Measurements from ENCODE around the gene LPCAT1.
A peak's percentile ranks its signal among the peaks of the same experiment; 100 is the strongest.
"Not testable (repeated sequence)": the region's sequence is repeated elsewhere in the genome, so short reads cannot be mapped to it uniquely, and the experiment has no call there.

Gene LPCAT1, protein sequence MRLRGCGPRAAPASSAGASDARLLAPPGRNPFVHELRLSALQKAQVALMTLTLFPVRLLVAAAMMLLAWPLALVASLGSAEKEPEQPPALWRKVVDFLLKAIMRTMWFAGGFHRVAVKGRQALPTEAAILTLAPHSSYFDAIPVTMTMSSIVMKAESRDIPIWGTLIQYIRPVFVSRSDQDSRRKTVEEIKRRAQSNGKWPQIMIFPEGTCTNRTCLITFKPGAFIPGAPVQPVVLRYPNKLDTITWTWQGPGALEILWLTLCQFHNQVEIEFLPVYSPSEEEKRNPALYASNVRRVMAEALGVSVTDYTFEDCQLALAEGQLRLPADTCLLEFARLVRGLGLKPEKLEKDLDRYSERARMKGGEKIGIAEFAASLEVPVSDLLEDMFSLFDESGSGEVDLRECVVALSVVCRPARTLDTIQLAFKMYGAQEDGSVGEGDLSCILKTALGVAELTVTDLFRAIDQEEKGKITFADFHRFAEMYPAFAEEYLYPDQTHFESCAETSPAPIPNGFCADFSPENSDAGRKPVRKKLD

DNA sequence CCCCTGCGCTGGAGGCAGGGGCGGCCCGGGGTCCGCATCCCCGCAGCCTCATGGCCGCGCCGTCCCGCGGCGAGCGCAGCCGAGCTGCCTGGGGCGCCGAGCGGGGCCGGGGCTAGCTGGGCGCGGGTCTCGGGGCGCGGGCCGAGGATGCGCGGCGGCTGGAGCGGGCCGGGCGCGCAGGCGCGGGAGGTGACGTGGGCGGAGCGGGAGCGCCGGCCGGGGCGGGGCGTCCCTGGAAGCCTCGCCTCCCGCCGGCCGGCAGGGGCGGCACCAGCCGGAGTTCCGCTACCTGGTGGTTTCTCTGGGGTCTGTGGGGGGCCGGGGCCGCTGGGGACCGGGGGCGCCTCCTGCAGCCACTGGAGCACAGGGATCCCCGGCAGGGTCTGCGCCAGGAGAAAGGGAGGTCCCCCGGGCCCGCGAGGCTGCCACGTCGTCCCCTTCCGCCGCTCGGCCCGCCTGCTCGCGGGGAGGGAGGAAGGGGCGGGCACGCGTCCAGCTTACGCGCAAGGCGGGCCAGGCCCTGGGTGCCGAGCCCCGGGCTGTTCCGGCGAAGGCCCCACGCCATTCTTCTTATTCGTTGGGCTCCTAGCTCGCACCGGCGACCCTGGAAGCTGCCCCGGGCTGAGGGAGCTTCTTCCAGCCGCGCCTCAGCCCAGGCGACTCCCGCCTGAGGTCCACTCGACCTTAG lies at the start of gene LPCAT1:
LPCAT1 (minus strand) TSS at position 168 of the 688 bp plus-strand sequence; CDS start at position 52, 116 bp downstream.
- DNase-seq (ENCODE audit: low read depth): peak; percentile 70

DNA sequence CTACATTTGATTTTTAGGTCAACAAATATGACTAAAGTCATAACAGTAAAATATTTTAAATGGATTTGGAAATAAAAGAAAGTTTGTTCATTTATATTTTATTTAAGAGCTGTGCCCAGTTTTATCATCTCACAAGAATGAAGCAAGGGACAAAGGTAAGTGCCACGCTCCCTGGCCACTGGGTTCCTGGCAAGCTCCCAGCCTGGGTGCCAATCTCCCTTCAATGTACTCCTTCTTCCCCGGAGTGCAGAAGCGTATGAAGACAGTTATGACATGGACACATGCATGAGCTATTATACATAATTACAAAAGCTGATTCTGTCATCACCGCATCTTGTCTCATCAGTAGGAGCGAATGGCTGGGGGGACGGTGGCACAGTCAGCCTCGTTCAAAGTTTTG lies 48.1 kb upstream of the LPCAT1 start:
- DNase-seq (ENCODE audit: low read depth): not testable (repeated sequence)

DNA sequence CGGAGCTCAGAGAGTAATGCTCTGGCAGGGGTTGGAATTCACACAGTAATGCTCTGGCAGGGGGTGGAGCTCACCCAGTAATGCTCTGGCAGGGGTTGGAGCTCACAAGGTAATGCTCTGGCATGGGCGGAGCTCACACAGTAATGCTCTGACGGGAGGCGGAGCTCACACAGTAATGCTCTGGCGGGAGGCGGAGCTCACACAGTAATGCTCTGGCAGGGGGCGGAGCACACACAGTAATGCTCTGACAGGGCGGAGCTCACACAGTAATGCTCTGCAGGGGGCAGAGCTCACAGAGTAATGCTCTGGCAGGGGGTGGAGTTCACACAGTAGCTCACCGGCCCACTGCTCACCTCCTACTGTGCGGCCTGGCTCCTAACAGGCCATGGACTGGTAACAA lies 47.2 kb upstream of the LPCAT1 start:
- DNase-seq (ENCODE audit: low read depth): no peak

DNA sequence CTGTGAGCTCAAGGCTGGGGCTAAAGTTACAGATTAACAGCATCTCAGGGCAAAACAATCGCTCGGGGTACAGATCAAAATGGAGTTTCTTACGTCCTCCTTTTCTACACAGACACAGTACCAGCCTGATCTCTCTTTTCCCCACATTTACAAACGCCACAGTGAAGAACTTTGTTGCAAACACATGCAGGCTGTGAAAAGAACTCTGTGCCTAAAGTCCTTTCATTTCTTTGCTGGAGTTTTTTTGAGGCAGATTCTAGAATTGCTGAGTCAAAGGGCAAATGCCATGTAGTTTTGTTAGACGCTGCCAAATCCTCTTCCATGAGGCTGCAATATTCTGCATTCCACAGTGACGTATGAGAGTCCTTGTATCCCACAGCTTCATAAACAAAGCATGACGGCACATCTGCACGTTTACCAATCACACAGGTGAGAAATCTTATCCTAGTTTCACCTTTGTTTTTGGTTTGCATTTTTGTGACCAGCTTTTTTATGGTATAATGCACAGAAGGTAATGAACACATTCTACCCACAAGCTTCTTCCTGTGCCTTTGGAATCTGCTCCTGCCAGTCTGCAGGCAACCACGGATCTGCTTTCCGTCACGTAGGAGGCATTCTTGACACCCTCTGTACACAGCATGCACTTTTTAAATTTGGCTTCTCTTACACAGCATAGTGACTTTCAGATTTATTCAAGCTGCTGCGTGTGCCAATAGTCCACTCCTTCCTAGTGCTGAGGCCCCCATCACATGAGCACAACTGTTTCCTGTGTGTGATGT lies 44.6 kb upstream of the LPCAT1 start:
- DNase-seq (ENCODE audit: low read depth): peak; percentile 93

DNA sequence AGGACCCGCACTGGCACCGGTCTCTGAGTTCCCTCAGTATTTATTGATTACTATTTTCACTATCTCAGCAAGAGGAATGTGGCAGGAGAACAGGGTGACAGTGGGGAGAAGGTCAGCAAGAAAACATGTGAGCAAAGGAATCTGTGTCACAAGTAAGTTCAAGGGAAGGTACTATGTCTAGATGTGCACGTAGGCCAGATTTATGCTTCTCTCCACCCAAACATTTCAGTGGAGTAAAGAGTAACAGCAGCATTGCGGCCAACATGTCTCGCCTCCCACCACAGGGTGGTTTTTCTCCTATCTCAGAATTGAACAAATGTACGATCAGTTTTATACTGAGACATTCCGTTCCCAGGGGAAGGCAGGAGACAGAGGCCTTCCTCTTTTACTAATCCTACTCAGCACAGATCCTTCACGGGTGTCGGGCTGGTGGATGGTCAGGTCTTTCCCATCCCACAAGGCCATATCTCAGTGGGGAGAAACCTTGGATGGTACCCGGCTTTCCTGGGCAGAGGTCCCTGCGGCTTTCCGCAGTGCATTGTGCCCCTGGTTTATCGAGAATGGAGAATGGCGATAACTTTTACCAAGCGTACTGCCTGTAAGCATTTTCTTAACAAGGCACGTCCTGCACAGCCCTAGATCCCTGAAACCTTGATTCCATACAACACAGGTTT lies 43.9 kb upstream of the LPCAT1 start:
- DNase-seq (ENCODE audit: low read depth): not testable (repeated sequence)

DNA sequence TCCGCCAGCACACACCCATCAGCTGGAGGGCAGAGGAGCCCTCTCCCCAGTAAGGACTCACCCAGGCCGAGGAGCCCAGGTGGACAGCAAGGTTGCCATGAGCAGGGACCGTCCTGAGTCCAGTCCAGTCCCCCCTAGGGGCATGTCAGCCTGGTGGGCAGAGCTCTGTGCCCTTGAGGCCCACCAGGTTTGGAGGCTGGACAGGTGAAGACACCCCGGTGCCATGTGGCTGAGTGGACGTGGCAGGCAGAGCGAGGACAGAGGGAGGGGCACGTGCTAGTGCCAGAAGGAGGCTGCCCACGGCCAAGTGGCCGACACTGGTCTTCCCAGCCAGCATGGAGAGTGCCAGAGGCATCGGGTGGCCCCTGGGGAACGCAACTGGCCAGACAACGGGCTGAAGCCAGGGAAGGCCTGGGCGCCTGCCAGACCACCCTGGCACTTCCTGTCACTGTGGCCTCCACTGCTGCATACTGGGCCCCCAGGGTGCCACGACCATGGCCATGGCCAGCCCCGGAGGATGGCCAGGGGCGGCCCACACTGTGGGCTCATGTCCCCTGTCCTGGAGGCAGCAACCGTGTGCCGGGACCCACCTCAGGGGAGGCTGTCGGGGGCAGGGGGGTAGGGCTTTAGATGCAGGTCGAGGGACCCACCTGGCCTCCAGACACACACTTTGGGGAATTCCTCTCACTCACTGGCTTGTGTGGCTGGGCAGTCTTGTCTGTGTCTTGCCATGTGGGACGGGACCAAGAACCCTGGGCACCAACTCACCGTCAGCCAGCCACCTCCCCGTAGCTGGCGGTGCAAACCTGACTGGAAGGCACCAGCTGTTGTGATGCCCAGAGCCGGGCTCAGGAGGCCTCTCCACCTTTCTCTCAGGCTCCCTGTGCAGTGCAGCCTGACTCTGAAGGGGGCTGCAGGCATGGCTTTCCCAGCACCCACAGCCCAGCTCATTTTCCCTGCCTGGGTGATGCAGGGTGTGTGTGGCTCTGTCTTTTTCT lies 42.3 kb upstream of the LPCAT1 start:
- peak; percentile 39 for DNase-seq (ENCODE audit: low read depth)

DNA sequence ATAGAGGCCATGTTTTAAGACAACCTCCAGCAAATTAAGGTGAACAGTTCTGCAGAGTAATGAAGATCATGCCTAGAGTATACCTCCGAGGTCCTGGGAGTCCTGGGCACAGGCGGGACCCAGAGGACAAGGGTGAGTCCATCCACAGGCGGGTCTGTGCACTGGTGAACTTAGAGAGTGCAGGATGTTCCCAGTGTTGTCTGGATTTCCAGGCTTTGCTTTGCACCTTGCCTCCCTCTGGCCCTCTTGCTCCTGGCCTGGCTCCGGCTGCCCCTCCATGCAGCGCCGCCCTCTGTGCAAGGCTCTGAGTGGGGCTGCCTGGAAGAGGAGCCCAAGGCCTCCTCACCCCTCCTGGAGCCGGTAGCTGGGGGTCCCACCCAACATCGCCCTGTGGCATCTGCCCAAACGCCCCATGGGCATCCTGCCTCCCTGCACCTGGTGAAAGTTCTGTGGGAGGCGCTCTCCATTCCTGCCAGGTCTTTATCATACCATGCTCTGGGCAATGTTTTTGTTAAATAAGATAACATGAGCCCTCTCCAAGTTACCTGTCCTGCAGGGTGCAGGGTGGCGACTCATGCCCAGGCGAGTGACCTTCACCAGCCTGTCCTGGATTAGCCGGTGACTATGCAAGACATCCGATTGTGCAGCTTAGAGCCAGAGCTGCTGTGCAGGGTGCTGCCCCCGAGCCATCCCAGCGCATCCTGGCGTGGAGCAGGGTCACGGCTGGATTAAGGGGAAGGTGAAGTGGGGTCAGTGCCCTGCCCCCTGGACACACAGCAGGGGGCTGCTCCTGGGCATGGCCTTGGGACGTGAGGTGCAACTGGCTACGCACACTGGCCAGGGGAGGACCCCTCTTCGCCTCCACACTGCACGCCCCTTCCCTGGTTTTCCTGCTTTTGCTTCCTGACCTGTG lies 41.3 kb upstream of the LPCAT1 start:
- no peak for DNase-seq (ENCODE audit: low read depth)

DNA sequence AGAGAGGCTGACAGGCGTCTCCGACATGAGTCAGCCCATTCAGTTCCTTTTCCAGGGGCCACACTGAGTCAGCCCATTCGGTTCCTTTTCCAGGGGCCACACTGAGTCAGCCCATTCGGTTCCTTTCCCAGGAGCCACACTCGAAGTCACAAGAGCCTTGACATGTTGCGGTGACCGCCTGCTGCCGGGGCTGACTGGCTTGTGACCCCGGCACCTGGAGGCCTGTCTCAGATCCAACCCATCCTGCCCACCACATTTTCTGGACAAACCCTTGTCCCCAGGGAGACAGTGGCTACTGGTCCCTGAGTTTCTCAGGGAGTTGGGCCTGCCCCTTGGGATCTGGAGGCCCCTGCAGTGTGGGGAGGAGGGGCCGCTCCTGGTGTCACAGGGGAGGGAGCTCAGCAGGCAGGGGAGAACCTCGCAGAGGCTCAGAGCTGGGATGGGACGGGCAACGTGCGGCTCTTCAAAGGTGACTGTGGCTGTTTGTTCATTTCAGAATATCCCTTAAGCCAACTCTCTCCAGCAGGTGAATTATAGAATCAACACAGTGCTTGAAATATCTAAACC lies 40.5 kb upstream of the LPCAT1 start:
- no peak for DNase-seq (ENCODE audit: low read depth)

DNA sequence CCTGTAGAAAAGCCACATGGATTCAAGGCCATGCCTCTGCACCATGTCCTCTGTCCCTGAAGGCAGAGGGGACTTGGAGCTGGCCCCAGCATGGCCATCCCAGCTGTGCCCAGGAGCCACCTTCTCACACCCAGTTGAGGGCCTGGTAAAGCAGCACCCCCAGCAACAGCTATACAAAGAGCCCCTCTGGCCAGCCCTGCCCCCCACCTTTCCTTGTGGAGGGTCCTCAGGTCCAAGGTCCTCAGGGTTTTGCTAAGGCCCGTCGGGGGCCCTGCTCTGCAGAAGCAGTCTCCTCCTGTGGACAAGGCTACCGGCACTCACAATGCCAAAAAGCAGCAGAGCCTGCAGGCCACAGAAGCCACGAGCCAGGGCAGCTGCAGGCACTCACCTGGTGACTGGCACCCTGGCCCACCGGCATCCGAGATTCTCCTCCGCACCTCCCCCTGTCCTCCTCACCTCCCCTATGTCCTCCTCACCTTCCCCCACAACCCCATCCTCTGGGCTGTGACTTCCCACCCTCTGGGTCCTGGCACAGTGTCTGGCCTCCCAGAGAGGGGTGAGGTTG lies 39.9 kb upstream of the LPCAT1 start:
- DNase-seq (ENCODE audit: low read depth): no peak

DNA sequence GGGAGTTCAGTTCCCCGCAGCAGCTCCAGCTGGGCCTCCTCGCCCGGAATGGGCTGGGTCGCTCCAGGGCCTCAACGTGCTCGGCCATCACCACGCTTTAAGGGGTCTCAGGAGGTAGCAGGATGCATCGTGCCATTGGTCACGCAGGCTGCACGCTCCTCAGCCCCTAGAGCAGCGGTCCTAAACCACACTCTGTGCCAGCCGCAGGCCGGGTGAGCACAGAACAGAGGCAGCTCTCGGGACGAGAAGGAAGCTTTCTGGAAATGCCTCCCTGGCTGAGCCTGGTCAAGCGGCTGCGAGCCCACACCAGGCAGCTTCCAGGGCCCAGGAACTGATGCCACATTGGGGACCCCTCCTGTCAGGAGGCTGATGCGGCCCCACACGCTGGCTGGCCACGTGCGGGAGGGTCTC lies 39.3 kb upstream of the LPCAT1 start:
- no peak for DNase-seq (ENCODE audit: low read depth)

DNA sequence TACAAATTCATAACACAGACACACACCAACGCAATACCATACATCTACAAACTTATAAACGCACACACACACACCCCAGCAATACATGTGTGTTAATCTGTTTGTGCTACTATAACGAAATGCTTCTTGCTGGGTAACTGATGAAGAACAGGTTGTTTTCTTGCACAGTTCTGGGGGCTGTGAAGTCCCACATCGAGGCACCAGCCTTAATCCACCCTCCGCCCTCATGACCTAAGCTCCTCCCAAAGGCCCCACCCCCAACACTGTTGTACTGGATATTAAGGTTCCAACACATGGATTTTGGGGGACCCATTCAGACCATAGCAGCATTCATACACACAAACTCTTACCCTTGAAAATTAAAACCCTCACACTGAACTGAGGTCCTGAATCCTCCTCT lies 38.8 kb upstream of the LPCAT1 start:
- DNase-seq (ENCODE audit: low read depth): no peak

DNA sequence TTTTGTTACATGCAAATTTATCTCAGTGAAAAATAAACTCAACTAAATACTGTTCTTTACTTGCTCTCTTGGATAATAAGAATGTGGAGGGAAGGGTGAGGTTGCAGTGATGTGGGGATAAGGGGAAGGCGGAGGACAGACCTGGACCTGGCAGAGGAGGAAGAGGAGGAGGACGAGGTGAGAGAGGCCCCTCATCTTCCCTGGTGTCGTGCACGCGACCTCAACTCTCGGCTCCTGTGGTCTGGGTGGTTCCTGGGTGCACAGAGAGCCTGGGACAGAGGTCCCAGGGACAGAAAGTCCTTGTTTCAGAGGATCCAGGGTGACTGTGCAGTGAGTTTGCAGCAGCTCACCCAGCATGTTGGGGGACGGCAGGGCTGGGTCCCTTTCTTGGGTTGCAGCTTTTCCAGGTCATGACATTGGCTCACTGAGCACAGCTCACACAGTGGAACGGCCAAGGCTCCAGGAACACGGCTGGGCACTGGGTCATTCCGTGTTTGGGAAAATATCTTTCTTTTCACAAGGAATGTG lies 37.7 kb upstream of the LPCAT1 start:
- DNase-seq (ENCODE audit: low read depth): no peak

DNA sequence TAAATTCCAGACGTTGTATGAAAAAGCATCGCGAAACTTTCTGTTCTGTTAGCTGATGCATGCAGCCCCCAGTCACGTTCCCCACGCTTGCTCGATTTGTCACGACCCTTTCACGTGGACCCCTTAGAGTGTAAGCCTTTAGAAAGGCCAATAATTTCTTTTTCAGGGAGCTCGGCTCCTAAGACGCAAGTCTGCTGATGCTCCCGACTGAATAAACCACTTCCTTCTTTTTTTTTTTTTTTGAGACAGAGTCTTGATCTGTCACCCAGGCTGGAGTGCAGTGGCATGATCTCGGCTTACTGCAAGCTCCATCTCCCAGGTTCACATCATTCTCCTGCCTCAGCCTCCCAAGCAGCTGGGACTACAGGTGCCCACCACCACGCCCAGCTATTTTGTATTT lies 36.7 kb upstream of the LPCAT1 start:
- not testable (repeated sequence) for DNase-seq (ENCODE audit: low read depth)

DNA sequence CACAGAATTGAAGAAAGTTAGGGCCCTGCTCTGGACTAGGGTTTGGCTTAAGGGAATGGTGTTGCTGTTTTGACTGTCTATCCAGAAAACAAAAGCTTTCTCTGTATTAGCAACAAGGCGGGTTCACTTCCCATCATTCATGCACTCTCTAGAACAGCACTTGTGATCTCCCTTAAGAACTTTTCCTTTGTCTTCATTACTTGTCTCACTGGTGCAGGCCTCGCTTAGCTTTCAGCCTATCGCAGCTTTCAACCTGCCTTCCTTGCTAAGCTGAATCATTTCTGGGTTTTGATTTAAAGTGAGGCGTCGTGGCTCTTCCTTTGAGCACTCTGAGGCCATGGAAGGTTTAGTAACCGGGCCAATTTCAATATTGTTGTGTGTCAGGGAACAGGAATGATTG lies 35.2 kb upstream of the LPCAT1 start:
- DNase-seq (ENCODE audit: low read depth): no peak

DNA sequence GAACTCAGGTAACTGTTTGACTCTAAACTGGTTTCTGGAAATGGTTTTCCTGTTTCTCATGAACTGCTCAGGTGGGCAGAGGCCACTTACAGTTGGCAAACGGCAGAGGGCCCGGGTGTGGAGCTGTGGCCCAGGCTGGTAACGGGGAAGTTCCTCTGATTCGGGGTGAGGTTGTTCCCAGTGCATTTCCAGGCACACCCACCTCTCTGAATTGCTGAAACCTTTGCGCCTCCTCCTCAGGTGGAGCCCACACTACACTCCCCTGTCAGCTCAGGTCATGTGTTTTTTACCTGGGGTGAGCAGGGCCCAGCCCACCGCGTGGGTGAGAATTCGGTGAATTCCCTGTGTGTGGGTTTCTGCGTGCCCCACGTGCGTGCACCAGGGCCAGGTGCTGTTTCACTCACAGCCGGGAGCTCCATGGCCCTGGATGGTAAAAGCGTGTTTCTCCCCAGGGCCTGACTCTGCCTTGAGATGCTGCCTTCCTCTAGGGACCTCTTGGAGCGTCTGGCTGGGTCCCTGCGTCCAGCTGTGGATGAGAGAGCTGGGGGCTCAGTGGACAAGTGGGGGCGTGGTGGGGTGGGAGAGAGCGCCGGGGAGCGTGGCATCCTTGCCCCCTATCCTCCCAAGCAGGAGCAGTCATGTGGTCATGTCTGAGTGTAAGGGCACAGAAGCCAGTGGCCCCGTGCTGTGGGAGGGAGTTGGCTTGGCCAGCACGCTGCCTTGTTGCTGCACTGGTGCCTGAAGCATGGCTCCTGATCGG lies 33.5 kb upstream of the LPCAT1 start:
- DNase-seq (ENCODE audit: low read depth): no peak

DNA sequence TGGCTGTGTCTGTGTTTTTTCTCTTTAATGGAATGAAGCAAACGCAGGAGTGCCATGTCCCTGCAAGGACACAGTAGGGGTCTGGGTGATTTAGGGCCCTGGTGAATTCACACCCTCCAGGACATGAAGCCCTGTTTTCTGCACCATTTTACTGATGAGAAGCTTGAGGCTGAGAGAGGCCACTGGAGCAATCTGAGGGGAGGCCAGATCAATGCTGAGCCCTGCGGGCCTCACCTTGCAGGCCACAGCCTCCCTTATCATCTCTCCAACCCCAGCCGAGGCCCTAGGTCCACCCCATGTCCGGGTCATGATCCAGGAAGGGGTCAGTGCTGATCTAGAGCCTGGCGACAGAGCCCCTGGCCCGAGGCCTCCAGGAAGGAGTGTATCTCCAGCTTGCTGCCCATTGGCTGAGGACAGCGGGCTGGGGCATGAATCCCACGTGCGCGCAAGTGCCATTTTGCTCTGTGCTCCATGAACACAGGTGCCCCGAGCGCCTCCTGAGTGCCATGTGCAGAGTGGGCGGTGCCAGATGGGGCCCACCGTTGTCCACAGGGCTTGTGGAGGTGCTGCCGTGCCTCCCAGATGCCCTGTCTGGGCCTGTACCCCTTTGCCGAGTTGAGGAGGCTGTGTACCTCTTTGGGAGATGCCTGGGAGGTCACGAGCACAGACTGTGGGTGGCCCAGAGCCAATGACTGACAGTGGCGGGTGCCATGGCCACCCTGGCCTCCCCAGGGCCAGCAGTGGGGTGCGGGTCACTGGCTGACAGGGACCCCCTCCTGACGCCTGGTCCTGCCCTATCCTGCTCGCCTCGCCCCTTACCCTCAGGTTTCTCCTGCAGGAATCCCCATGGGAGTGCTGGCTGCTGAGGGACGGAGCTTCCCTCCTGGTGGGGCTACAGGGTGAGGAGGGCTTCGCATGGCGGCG lies 32.3 kb upstream of the LPCAT1 start:
- no peak for DNase-seq (ENCODE audit: low read depth)
